Vagina (tissue), 2 donors: ENCODE results near the gene MPND. TPM values are rescaled to one million over a fixed set of nuclear protein-coding genes. Genes with fewer than 3 reads are reported as not detected.
A peak's percentile ranks its signal among the peaks of the same experiment; 100 is the strongest.

ENCODE experiments used
- DNase-seq, 2 donors: peaks; one replicate each; pipeline ENCODE4 v3.0.0-alpha.2; 2017; ENCODE audit errors: extremely low spot score in 2 of 2
- H3K27ac ChIP-seq: fragments of 200-600 bp; sonication (generic); one replicate; pipeline ENCODE4 v1.5.1; 2019
- H3K27me3 ChIP-seq: fragments of 200-600 bp; sonication (generic); one replicate; pipeline ENCODE4 v1.5.1; 2019
- H3K36me3 ChIP-seq, 2 donors: fragments of 200-600 bp; sonication (generic); one replicate each; pipeline ENCODE4 v1.5.1; 2017 to 2019
- H3K4me1 ChIP-seq: fragments of 200-600 bp; sonication (generic); one replicate; pipeline ENCODE4 v1.5.1; 2019
- H3K4me3 ChIP-seq, 2 donors: fragments of 200-600 bp; sonication (generic); 1 replicate in 1 of 2; 2 replicates in 1 of 2; pipeline ENCODE4 v1.5.1; 2016 to 2019
- H3K9me3 ChIP-seq: fragments of 200-600 bp; sonication (generic); one replicate; pipeline ENCODE4 v1.5.1; 2019
- POLR2A ChIP-seq, 2 donors: fragments of 450-650 bp; IDR thresholded peaks; one replicate each; pipeline ENCODE4 v1.6.1; 2017; ENCODE audit warnings: antibody characterized with exemption in 2 of 2, mild to moderate bottlenecking in 2 of 2, moderate library complexity in 2 of 2
- POLR2AphosphoS5 ChIP-seq, 2 donors: sonication (generic); formaldehyde crosslinking; IDR thresholded peaks; one replicate each; pipeline ENCODE4 v1.9.0; 2017; ENCODE audit warnings: antibody characterized with exemption in 2 of 2, mild to moderate bottlenecking in 2 of 2, low read depth in 1 of 2; ENCODE audit not compliant: insufficient read depth in 1 of 2
- intact Hi-C: fragments of 100-400 bp; cut with DNase I; formaldehyde crosslinking; loops from one replicate; pipeline ENCODE4 v1.15.1; 2023
- total RNA-seq: library from RNA; depleted of rRNA; stranded (reverse); fragments of >200 nt; gene quantifications from one replicate; pipeline ENCODE4 v1.2.3, GENCODE V29; 2016
- TF ChIP-seq, protein P1 (sequence below), 3 experiments: fragments of 450-650 bp in 2 of 3; fragments of 200-600 bp in 1 of 3; sonication (generic) in 1 of 3; IDR thresholded peaks; one replicate each; pipeline ENCODE4 v1.5.1; 2017 to 2019; ENCODE audit warnings: antibody characterized with exemption in 3 of 3, mild to moderate bottlenecking in 2 of 3, moderate library complexity in 2 of 3

The MPND gene
- total RNA-seq, 1 donor from 2014 or later = 10.1 TPM

DNA sequence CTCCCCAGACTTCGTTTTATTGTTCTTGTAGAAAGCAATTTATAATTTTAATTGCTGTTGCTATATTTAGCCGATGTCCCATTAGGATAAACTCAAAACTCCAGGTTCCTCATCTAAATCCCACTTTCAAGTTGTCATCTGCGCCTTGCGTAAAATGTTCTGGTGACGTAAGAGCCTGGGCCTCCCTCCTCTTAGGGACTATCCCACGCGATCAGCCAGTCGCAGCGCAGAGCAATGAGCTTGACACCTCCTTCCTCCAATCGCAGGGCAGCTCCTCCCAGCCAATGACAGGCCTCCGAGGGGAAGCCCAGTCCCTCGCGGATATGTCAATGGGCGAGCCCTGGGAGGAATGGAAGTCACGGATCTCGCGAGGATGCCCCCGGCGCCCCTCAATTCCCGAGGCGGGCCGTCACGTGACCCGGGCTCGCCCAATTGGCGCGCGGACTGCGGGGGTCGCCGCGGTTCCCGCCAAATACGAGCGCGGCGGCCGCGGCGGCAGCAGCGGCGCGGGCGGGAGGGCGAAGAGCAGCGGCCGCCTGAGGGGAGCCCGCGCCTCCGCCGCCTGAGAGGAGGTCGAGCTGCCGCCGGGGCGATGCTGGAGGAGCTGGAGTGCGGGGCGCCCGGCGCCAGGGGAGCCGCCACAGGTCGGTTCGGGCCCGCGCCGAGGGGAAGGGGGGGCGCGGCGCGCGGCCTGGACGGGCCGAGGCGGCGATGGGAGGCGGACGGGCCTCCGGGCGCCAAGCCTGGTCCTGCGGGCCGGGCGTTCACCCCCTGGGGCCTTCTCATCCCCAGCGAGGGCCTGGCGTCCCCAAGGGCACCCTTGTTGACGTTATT lies 59.0 kb downstream of the MPND start, which contains the start of gene CHAF1A:
Gene CHAF1A, plus strand, starts transcription at position 470 of the 834 bp plus-strand sequence. Its CDS starts 123 bp downstream, at position 593.
- DNase-seq = peak; percentile 100
- Histone ChIP-seq H3K27ac (peak within 1 kb of the TSS; percentile 89), H3K27me3 (no peaks in the 10 kb centered on the region), H3K4me3 (peak within 1 kb of the TSS; percentile 63 to 73), H3K4me1 (peaks cover 45% of the 10 kb centered on the region), H3K9me3 (no peaks in the 10 kb centered on the region), H3K36me3 (no peaks in the 10 kb centered on the region)
- TF ChIP-seq POLR2AphosphoS5 (IDR thresholded peaks at IDR 0.05; ENCODE audit: insufficient read depth in 1 of 2, low read depth in 1 of 2) (peak; percentile 89 to 99), POLR2A (IDR thresholded peaks at IDR 0.05) (peak in 1 of 2 donors; percentile 75)
- TF ChIP-seq, protein P1, sequence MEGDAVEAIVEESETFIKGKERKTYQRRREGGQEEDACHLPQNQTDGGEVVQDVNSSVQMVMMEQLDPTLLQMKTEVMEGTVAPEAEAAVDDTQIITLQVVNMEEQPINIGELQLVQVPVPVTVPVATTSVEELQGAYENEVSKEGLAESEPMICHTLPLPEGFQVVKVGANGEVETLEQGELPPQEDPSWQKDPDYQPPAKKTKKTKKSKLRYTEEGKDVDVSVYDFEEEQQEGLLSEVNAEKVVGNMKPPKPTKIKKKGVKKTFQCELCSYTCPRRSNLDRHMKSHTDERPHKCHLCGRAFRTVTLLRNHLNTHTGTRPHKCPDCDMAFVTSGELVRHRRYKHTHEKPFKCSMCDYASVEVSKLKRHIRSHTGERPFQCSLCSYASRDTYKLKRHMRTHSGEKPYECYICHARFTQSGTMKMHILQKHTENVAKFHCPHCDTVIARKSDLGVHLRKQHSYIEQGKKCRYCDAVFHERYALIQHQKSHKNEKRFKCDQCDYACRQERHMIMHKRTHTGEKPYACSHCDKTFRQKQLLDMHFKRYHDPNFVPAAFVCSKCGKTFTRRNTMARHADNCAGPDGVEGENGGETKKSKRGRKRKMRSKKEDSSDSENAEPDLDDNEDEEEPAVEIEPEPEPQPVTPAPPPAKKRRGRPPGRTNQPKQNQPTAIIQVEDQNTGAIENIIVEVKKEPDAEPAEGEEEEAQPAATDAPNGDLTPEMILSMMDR (IDR thresholded peaks at IDR 0.05) = no peak
- intact Hi-C loops = no loop called here

DNA sequence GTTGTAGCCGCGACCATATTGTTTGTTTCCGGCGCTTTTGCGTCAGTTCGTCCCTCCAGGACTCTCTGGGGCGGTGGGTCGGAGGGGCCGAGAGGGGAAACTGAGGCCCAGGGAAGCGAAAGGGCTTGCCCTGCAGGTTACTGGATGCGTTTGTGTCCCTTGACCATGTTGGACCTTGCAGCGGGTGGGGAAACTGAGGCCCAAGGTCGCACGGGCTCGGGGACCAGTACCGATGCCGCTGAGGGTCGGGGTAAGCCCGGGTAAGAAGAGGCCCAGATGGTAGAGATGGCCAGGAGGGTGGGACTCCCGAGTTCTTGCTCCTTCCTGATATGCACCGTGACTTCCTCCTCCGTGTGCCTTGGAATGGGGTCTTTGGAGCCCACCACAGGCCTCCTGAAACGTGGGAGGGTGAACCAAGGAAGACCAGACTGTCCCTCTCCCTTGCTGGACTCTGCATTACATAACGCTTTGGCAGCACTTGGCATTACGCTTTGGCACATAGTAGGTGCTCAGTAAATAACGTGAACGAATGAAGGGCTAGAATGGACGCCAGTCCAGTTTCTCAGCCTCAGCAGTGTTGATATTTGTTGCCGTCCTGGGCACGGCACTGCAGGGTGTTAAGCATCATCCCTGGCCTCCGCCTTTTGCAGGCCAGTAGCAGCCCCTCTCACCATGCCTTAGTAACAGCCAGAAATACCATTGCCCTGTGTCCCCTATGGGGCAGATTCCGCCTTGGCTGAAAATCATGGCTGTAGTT lies 59.8 kb downstream of the MPND start:
- no peak for DNase-seq
- Histone ChIP-seq H3K4me1 (peaks cover 37% of the 10 kb centered on the region), H3K27me3 (no peaks in the 10 kb centered on the region), H3K9me3 (no peaks in the 10 kb centered on the region), H3K36me3 (no peaks in the 10 kb centered on the region), H3K27ac (peak overlapping the region; percentile 89), H3K4me3 (peak overlapping the region; percentile 63 to 73)
- intact Hi-C loops = no loop called here
- TF ChIP-seq POLR2AphosphoS5 (IDR thresholded peaks at IDR 0.05; ENCODE audit: insufficient read depth in 1 of 2, low read depth in 1 of 2) (no peak), POLR2A (IDR thresholded peaks at IDR 0.05) (no peak)
- TF ChIP-seq, protein P1 (IDR thresholded peaks at IDR 0.05) = no peak

DNA sequence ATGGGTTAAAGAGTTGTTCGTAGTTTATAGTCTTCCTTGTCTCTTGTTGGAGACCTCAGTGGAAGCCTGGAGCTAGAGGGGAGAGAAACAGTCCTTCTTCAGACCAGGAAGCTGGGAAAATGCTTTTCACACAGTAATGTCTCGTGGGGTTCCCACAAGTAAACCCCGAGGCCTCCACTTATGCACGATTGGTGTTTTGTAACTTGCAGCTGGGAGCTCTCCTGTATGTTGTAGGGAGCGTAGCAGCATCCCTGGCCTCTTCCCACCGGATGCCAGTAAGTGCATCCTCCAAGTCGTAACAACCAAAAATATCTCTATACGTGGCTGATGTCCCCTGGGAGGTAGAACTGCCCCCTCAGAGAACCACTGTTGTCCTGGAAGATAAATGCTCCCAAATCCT lies 62.6 kb downstream of the MPND start:
- TF ChIP-seq POLR2A (IDR thresholded peaks at IDR 0.05) (no peak), POLR2AphosphoS5 (IDR thresholded peaks at IDR 0.05; ENCODE audit: insufficient read depth in 1 of 2, low read depth in 1 of 2) (no peak)
- TF ChIP-seq, protein P1 (IDR thresholded peaks at IDR 0.05) = no peak
- intact Hi-C loops = no loop called here
- H3K4me3 ChIP-seq = no peak overlapping the region

DNA sequence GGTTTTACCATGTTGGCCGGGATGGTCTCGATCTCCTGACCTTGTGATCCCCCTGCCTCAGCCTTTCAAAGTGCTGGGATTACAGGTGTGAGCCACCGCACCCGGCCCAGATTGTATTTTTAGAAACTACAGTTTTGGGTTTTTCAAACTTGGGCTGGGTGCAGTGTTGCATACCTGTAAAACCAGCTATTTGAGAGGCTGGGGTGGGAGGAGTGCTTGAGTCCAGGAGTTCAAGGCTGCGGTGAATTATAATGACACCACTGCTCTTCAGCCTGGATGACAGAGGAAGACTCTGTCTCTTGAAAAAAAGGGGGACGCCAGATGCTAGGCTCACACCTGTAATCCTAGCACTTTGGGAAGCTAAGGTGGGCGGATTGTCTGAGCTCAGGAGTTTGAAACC lies 63.3 kb downstream of the MPND start:
- no peak overlapping the region for H3K27ac ChIP-seq
- intact Hi-C loops = no loop called here
- H3K4me1 ChIP-seq = peaks cover 13% of the 10 kb centered on the region
- H3K36me3 ChIP-seq = no peaks in the 10 kb centered on the region
- DNase-seq = no peak
- no peak overlapping the region for H3K4me3 ChIP-seq
- H3K9me3 ChIP-seq = no peaks in the 10 kb centered on the region
- TF ChIP-seq POLR2AphosphoS5 (IDR thresholded peaks at IDR 0.05; ENCODE audit: insufficient read depth in 1 of 2, low read depth in 1 of 2) (no peak), POLR2A (IDR thresholded peaks at IDR 0.05) (no peak)
- TF ChIP-seq, protein P1 (IDR thresholded peaks at IDR 0.05) = no peak
- H3K27me3 ChIP-seq = no peaks in the 10 kb centered on the region

More for the DNA sequence above, 62.6 kb downstream of the MPND start:
- DNase-seq = no peak
- Histone ChIP-seq H3K27ac (no peak overlapping the region), H3K36me3 (no peaks in the 10 kb centered on the region), H3K9me3 (no peaks in the 10 kb centered on the region), H3K4me1 (peaks cover 19% of the 10 kb centered on the region), H3K27me3 (no peaks in the 10 kb centered on the region)
